Myocyte (in vitro differentiated cells): ENCODE data around the gene ITFG1. TPM values are rescaled to one million over a fixed set of nuclear protein-coding genes. Genes with fewer than 3 reads are reported as not detected.
"Not testable (repeated sequence)": the region's sequence is repeated elsewhere in the genome, so short reads cannot be mapped to it uniquely, and the experiment has no call there.

Source experiments
- DNase-seq: peaks from one replicate; pipeline ENCODE4 v3.0.0-alpha.2; 2012; ENCODE audit warnings: low read depth
- total RNA-seq: library from RNA; depleted of rRNA; stranded (reverse); fragments of >200 nt; gene quantifications from 2 replicates; pipeline ENCODE4 v1.2.3, GENCODE V29; 2014

The ITFG1 gene
- total RNA-seq, 1 donor from 2014 or later: 97.2 TPM

GRCh38 chr16:47473792-47474191 is 12.9 kb upstream of the ITFG1 start:
- no peak for DNase-seq

DNA sequence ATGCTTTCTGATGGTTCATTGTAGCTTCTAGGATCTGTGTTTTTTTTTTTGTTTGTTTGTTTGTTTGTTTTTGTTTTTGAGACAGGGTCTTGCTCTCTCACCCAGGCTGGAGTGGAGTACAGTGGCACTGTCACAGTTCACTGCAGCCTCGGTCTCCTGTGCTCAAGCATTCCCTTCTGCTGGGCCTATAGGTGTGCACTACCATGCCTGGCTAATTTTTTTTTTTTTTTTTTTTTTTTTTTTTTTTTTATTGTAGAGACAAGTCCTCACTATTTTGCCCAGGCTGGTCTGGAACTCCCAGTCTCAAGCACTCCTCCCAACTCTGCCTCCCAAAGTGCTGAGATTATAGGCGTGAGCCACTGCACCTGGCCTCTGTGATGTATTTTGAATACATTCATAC is 12.1 kb upstream of the ITFG1 start:
- not testable (repeated sequence) for DNase-seq

GRCh38 chr16:47470810-47471209 is 9.9 kb upstream of the ITFG1 start:
- no peak for DNase-seq

- no peak for DNase-seq
Measured at GRCh38 chr16:47470211-47470610, 9.3 kb upstream of the ITFG1 start.

GRCh38 chr16:47469227-47469626 is 8.4 kb upstream of the ITFG1 start:
- DNase-seq: no peak

- DNase-seq: not testable (repeated sequence)
Measured at GRCh38 chr16:47468070-47468689, 7.3 kb upstream of the ITFG1 start.

DNA sequence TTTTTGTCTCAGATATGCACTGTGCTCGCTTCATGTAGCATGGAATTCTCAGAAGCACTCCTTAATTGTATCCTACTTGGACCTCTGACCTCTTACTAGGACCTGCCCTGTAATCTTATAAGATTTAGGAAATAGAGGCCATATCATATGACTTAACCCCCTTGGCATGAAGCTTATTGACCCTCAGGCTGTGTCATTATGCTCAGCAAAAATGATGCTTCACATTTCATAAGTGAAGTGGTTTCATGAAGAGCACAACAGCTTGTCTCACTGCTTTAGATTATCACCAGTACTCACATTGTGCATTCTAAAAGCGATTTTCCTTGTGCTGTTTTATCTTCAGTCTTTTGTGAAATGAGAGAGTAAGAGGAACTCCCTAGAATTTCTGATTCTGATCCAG is 6.6 kb upstream of the ITFG1 start:
- DNase-seq: no peak

GRCh38 chr16:47465919-47466630 is 5.2 kb upstream of the ITFG1 start:
- DNase-seq: no peak

- no peak for DNase-seq
Measured at GRCh38 chr16:47463771-47464624, 3.1 kb upstream of the ITFG1 start.

- DNase-seq: peak; percentile 49
Measured at GRCh38 chr16:47461598-47462266, 869 bp upstream of the ITFG1 start.

DNA sequence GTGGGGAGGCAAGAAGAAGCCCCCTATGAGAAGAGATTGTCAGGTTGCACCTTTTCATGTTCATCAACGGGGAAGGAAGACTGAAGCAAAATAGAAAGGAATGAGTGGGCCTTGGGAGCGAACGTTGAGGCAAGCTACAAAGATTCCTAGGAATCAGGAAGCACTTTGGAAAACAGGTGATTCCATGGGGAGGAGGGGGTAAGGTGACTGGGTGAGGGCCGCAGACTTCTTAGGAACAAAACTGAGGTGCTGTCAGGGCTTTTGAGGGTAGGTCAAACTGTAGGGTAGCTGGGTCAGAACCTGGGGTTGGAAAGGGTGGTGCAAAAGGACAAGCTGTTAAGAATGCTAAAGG is 528 bp downstream of the ITFG1 start:
- peak; percentile 8 for DNase-seq

GRCh38 chr16:47459603-47460002 is 1.3 kb downstream of the ITFG1 start:
- no peak for DNase-seq

DNA sequence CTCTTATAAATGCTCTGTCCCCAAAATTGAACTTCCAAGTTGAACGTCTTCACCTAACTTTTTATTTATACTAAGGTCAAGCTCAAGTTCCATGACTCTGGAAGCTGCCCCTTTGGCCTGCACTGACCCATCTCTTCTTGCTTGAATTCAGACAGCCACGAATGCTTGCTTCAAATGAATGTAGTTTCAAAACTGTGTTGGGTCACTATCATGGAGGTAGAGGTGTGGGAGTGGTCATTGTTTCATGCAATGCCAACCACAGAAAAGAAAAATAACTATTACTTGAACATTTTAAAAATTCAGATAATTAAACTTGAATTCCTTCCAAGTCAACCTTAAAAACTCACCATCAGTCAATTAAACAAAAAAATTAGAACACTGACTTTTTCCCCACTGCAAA is 2.5 kb downstream of the ITFG1 start:
- DNase-seq: no peak

DNA sequence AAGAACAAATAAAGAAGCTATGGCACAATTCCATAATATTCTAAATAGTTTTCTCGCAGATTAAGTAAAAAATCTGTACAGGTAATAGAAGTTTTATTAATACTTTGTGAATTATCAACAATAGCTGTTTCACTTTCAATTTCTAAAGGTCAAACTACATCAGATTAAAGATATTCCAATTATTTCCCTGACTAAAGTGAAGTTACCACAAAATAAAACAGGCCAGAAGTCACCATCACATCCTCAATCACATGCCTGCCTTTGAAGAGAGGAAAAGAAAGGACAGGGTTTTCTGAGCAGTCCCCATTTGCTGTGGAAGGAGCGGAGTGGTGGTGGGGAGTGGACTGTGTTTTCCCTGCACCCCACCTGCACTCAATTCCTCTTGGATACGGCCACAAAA is 11.1 kb downstream of the ITFG1 start:
- DNase-seq: no peak

DNA sequence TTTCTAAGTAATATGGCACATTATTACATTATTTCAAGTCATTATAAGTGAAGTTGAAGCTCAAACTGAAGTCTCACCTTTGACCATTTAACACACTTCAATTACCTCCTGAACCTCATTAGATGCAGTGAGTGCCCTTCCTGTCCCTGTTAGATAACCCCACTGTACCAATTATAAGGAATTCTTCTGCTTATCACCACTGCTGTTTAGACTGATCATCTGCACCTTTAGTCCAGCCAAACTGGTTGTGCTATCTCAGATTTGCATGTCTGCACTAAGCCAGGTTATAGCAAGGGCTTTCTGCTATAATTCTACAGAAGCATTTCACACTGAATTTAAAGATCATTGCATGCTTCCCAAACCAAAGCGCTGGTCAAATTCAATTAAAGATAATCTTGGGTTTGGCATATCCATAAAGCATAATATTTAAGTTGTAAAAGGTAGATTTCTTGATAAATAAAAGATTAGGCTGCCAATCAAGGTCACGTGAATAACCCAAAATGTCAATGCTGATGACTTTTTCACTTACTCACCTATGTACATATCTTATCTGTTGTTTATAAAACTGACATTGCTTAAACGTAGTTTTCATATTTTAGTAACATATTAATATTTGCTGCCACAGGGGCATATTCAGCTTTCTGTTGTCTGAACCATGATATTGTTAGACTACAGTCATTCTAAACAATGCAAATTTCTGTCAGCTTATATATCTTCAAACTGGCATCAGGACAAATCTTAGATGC is 11.9 kb downstream of the ITFG1 start:
- no peak for DNase-seq

DNA sequence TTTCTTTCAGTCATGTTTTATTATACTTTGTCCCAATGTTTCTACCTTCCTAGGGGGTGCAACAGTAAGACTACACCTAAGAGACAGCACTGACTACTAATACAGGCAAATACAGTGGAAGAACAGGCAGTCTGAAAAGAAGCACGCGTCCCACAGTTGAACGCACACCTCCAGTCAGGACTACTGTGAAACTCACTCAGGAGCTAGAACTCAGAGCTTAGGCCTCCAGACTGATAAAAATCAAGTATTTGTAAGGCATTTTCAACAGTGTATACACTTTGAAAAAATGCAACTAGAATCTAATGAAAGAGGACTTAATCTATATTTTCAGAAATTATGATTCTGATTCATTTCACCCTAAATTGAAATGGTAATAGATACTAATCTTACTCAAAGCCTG is 14.4 kb downstream of the ITFG1 start:
- no peak for DNase-seq

GRCh38 chr16:47442884-47443283 is 18.0 kb downstream of the ITFG1 start:
- not testable (repeated sequence) for DNase-seq

DNA sequence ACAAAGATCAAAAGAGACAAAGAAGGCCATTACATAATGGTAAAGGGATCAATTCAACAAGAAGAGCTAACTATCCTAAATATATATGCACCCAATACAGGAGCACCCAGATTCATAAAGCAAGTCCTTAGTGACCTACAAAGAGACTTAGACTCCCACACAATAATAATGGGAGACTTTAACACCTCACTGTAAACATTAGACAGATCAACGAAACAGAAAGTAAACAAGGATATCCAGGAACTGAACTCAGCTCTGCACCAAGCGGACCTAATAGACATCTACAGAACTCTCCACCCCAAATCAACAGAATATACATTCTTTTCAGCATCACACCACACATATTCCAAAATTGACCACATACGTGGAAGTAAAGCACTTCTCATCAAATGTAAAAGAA is 20.8 kb downstream of the ITFG1 start:
- not testable (repeated sequence) for DNase-seq

GRCh38 chr16:47434274-47434673 is 26.6 kb downstream of the ITFG1 start:
- not testable (repeated sequence) for DNase-seq

- DNase-seq: no peak
Measured at GRCh38 chr16:47431960-47432359, 28.9 kb downstream of the ITFG1 start.

- no peak for DNase-seq
Measured at GRCh38 chr16:47426806-47427205, 34.1 kb downstream of the ITFG1 start.
